IMR-90 (cell line): ENCODE data around the gene NMUR1. TPM values are rescaled to one million over a fixed set of nuclear protein-coding genes. Genes with fewer than 3 reads are reported as not detected.

Source experiments
- ATAC-seq: fragments of 200-7000 bp; cut with Tn5 transposase; 2 replicates; pipeline ENCODE4 v1.9.1; 2020; ENCODE audit warnings: low read depth, mild to moderate bottlenecking, moderate library complexity
- BruUV-seq: library from RNA; stranded (reverse); fragments of 400-500 nt; replicated peaks from 2 replicates; lab custom pipeline; 2021; lab: Mats Ljungman, UMichigan
- CTCF ChIA-PET: fragments of 300-600 bp; formaldehyde crosslinking; extraction: SDS; loops from one replicate; lab custom pipeline; 2021; ENCODE audit warnings: antibody characterized with exemption; lab: Yijun Ruan, JAX
- POLR2A ChIA-PET: fragments of 300-600 bp; sonication (Branson Sonifier 250); formaldehyde crosslinking; loops from one replicate; lab custom pipeline; 2022; ENCODE audit warnings: antibody characterized with exemption; ENCODE audit not compliant: unreplicated experiment; lab: Charles Lee
- DNase-seq: peaks from one replicate; pipeline ENCODE4 v3.0.0; 2013
- H2AFZ ChIP-seq: replicated peaks from 2 replicates; pipeline ENCODE3; 2013; ENCODE audit warnings: low read length, mild to moderate bottlenecking; ENCODE audit not compliant: poor library complexity
- H2AK5ac ChIP-seq: 2 replicates; pipeline ENCODE4 v1.6.1; 2013; ENCODE audit warnings: low read depth, low read length, inconsistent platforms
- H2AK9ac ChIP-seq: replicated peaks from 2 replicates; pipeline ENCODE3; 2013; ENCODE audit warnings: mild to moderate bottlenecking, low read depth, low read length, moderate library complexity; ENCODE audit not compliant: poor library complexity
- H2BK120ac ChIP-seq: 2 replicates; pipeline ENCODE4 v1.6.1; 2013; ENCODE audit warnings: low read depth, low read length, inconsistent platforms
- H2BK15ac ChIP-seq: 3 replicates; pipeline ENCODE4 v1.6.1; 2013; ENCODE audit warnings: low read depth, low read length, inconsistent platforms
- H2BK20ac ChIP-seq: 2 replicates; pipeline ENCODE4 v1.6.1; 2013; ENCODE audit warnings: low read depth, mild to moderate bottlenecking, inconsistent platforms, low read length, moderate library complexity
- H2BK5ac ChIP-seq: 2 replicates; pipeline ENCODE4 v1.6.1; 2013; ENCODE audit warnings: mild to moderate bottlenecking, low read depth, low read length, inconsistent platforms; ENCODE audit not compliant: poor library complexity, severe bottlenecking
- H3K14ac ChIP-seq: replicated peaks from 2 replicates; pipeline ENCODE4 v1.6.1; 2013; ENCODE audit warnings: low read depth, low read length, inconsistent platforms
- H3K18ac ChIP-seq: 2 replicates; pipeline ENCODE4 v1.6.1; 2013; ENCODE audit warnings: low read depth, low read length, control low read depth
- H3K23ac ChIP-seq: 2 replicates; pipeline ENCODE4 v1.6.1; 2013; ENCODE audit warnings: low read depth, low read length, inconsistent platforms
- H3K27ac ChIP-seq: 2 replicates; pipeline ENCODE4 v1.5.1; 2013; ENCODE audit warnings: mild to moderate bottlenecking, control low read depth, low read length; ENCODE audit not compliant: insufficient read depth
- H3K27me3 ChIP-seq: 2 replicates; pipeline ENCODE4 v1.6.1; 2013; ENCODE audit warnings: low read length; ENCODE audit not compliant: control insufficient read depth, insufficient read depth
- H3K36me3 ChIP-seq: 2 replicates; pipeline ENCODE4 v1.6.1; 2013; ENCODE audit warnings: low read length, mixed read lengths; ENCODE audit not compliant: control insufficient read depth, insufficient read depth
- H3K4ac ChIP-seq: 2 replicates; pipeline ENCODE4 v1.6.1; 2013; ENCODE audit warnings: low read depth, low read length, inconsistent platforms
- H3K4me1 ChIP-seq: 2 replicates; pipeline ENCODE4 v1.6.1; 2013; ENCODE audit warnings: low read length, mixed read lengths; ENCODE audit not compliant: control insufficient read depth, insufficient read depth
- H3K4me2 ChIP-seq: 2 replicates; pipeline ENCODE4 v1.6.1; 2013; ENCODE audit warnings: low read depth, mild to moderate bottlenecking, control low read depth, low read length, moderate library complexity
- H3K4me3 ChIP-seq: 2 replicates; pipeline ENCODE4 v1.5.1; 2013; ENCODE audit warnings: low read depth, mild to moderate bottlenecking, control low read depth, low read length, moderate library complexity; ENCODE audit not compliant: insufficient read depth
- H3K56ac ChIP-seq: 2 replicates; pipeline ENCODE4 v1.6.1; 2013; ENCODE audit warnings: low read length, inconsistent platforms; ENCODE audit not compliant: insufficient read depth; ENCODE audit errors: extremely low read depth
- H3K79me1 ChIP-seq, 2 experiments: 2 replicates each; pipeline ENCODE4 v1.6.1; 2013; ENCODE audit warnings: low read length in 2 of 2, inconsistent platforms in 1 of 2, low read depth in 1 of 2
- H3K9ac ChIP-seq: 2 replicates; pipeline ENCODE4 v1.6.1; 2013; ENCODE audit warnings: low read depth, low read length, control low read depth
- H3K9me1 ChIP-seq: 2 replicates; pipeline ENCODE4 v1.6.1; 2013; ENCODE audit warnings: low read length, inconsistent platforms; ENCODE audit not compliant: insufficient read depth
- H3K9me3 ChIP-seq: 2 replicates; pipeline ENCODE4 v1.6.1; 2013; ENCODE audit warnings: low read length; ENCODE audit not compliant: control insufficient read depth, insufficient read depth
- H4K20me1 ChIP-seq: 2 replicates; pipeline ENCODE4 v1.6.1; 2013; ENCODE audit warnings: low read length, inconsistent platforms; ENCODE audit not compliant: insufficient read depth
- H4K5ac ChIP-seq: 2 replicates; pipeline ENCODE4 v1.6.1; 2013; ENCODE audit warnings: mild to moderate bottlenecking, low read depth, low read length, control low read depth
- H4K8ac ChIP-seq, 2 experiments: 2 replicates each; pipeline ENCODE4 v1.6.1; 2013; ENCODE audit warnings: low read depth in 2 of 2, low read length in 2 of 2, control low read depth in 1 of 2, inconsistent platforms in 1 of 2
- H4K91ac ChIP-seq: 2 replicates; pipeline ENCODE4 v1.6.1; 2013; ENCODE audit warnings: low read depth, low read length, inconsistent platforms; ENCODE audit not compliant: insufficient read depth
- BHLHE40 ChIP-seq: fragments of 150-350 bp; IDR thresholded peaks from 2 replicates; pipeline ENCODE4 v1.6.1; 2016; ENCODE audit warnings: mild to moderate bottlenecking, low read depth, low read length
- CEBPB ChIP-seq: IDR thresholded peaks from 2 replicates; pipeline ENCODE4 v1.6.1; 2012; ENCODE audit warnings: low read depth, low read length, improper control_type of control experiment
- CHD1 ChIP-seq: IDR thresholded peaks from 2 replicates; pipeline ENCODE4 v1.6.1; 2012; ENCODE audit warnings: low read depth, low read length, improper control_type of control experiment
- ELK1 ChIP-seq: fragments of 150-350 bp; IDR thresholded peaks from 2 replicates; pipeline ENCODE4 v1.6.1; 2016; ENCODE audit warnings: low read depth, mild to moderate bottlenecking, low read length, moderate library complexity, borderline replicate concordance
- FOS ChIP-seq: fragments of 150-350 bp; IDR thresholded peaks from 2 replicates; pipeline ENCODE4 v1.6.1; 2016; ENCODE audit warnings: low read depth, low read length
- MAFK ChIP-seq: IDR thresholded peaks from 2 replicates; pipeline ENCODE4 v1.6.1; 2012; ENCODE audit warnings: low read depth, low read length, improper control_type of control experiment
- MAZ ChIP-seq: IDR thresholded peaks from 2 replicates; pipeline ENCODE4 v1.6.1; 2012; ENCODE audit warnings: low read depth, mild to moderate bottlenecking, low read length, improper control_type of control experiment, moderate library complexity, borderline replicate concordance
- MXI1 ChIP-seq: IDR thresholded peaks from 2 replicates; pipeline ENCODE4 v1.6.1; 2012; ENCODE audit warnings: low read depth, mild to moderate bottlenecking, low read length, moderate library complexity, borderline replicate concordance
- NFE2L2 ChIP-seq: fragments of 150-350 bp; IDR thresholded peaks from 2 replicates; pipeline ENCODE4 v1.6.1; 2016; ENCODE audit warnings: low read depth, mild to moderate bottlenecking, low read length
- POLR2A ChIP-seq: IDR thresholded peaks from 2 replicates; pipeline ENCODE4 v1.6.1; 2012; ENCODE audit warnings: mild to moderate bottlenecking, low read depth, low read length
- RAD21 ChIP-seq: IDR thresholded peaks from 2 replicates; pipeline ENCODE4 v1.6.1; 2012; ENCODE audit warnings: low read length, improper control_type of control experiment
- RCOR1 ChIP-seq: IDR thresholded peaks from 2 replicates; pipeline ENCODE4 v1.6.1; 2012; ENCODE audit warnings: mild to moderate bottlenecking, low read length, improper control_type of control experiment; ENCODE audit not compliant: insufficient replicate concordance
- RFX5 ChIP-seq: IDR thresholded peaks from 2 replicates; pipeline ENCODE4 v1.8.0; 2012; ENCODE audit warnings: low read depth, mild to moderate bottlenecking, low read length, moderate library complexity
- SMC3 ChIP-seq: fragments of 150-350 bp; IDR thresholded peaks from 2 replicates; pipeline ENCODE4 v1.6.1; 2016; ENCODE audit warnings: low read depth, mild to moderate bottlenecking, antibody characterized with exemption, low read length, moderate library complexity
- WGBS, 2 experiments: methylation state at CpG; one replicate each; pipeline versions ENCODE4 v1.1.5 to v1.1.7; 2013; ENCODE audit warnings: missing lambda C conversion rate in 2 of 2; ENCODE audit not compliant: insufficient read length in 1 of 2; ENCODE audit errors: extremely low coverage in 2 of 2; 5-methylcytosine and 5-hydroxymethylcytosine counted together
- dilution Hi-C: fragments of 300-500 bp; cut with HindIII; formaldehyde crosslinking; loops from one replicate; pipeline ENCODE4 v1.14.3; 2018; ENCODE audit warnings: low sequenced_read_pairs; ENCODE audit not compliant: unreplicated experiment
- in situ Hi-C: fragments of 300-500 bp; cut with MboI; formaldehyde crosslinking; loops from 3 replicates; pipeline ENCODE4 v1.14.3; 2019; ENCODE audit warnings: low sequenced_read_pairs, inconsistent platforms, mixed read lengths
- intact Hi-C: fragments of 100-400 bp; cut with micrococcal nuclease; formaldehyde crosslinking; loops from 2 replicates; pipeline ENCODE4 v1.10.0; 2022
- polyA plus RNA-seq, 3 experiments: library from polyadenylated mRNA; depleted of rRNA; stranded (reverse); fragments of >200 nt; gene quantifications; 2 replicates each; pipeline ENCODE4 v1.2.3, GENCODE V29; 2012; ENCODE audit warnings: low replicate concordance in 1 of 3
- total RNA-seq: library from RNA; depleted of rRNA; stranded (reverse); fragments of >200 nt; gene quantifications from 2 replicates; pipeline ENCODE4 v1.2.3, GENCODE V29; 2012
- TF ChIP-seq, protein P1 (sequence below): fragments of 150-350 bp; IDR thresholded peaks from 2 replicates; pipeline ENCODE4 v1.6.1; 2017; ENCODE audit warnings: mild to moderate bottlenecking, antibody characterized with exemption, low read length, low read depth
- TF ChIP-seq, protein P2 (sequence below): conservative IDR thresholded peaks from 2 replicates; pipeline ENCODE4 v1.5.1; 2012; ENCODE audit warnings: mild to moderate bottlenecking, low read depth, low read length, improper control_type of control experiment

NMUR1 gene
- total and polyA plus RNA-seq, 2 of the 4 experiments (the other 2 are of a cell fraction), result not detected

GRCh38 chr2:231488331-231488730, 41.9 kb downstream of the NMUR1 start:
- dilution Hi-C loops (no loop called here), intact Hi-C loops (loop anchor here (10.0 kb wide), 1 partner anchor 824 kb away; no protein-coding TSS in a partner anchor), in situ Hi-C loops (no loop called here)
- Histone ChIP-seq H2AK9ac (no peak overlapping the region), H3K14ac (no peak overlapping the region), H3K9me3 (no peaks in the 10 kb centered on the region), H3K9me1 (no peaks in the 10 kb centered on the region), H3K9ac (no peak overlapping the region), H4K5ac (no peak overlapping the region), H4K91ac (no peak overlapping the region), H3K4me1 (no peaks in the 10 kb centered on the region), H3K4me2 (no peak overlapping the region), H2AK5ac (no peak overlapping the region), H3K4me3 (no peak overlapping the region), H2BK15ac (no peak overlapping the region), H3K23ac (no peak overlapping the region), H4K8ac (no peak overlapping the region), H3K36me3 (no peaks in the 10 kb centered on the region), H3K56ac (no peak overlapping the region), H3K27me3 (peaks cover 5% of the 10 kb centered on the region; the same call in 1 of the 2 replicates), H3K27ac (no peak overlapping the region), H4K20me1 (no peaks in the 10 kb centered on the region), H2BK120ac (no peak overlapping the region), H2BK20ac (no peak overlapping the region), H2BK5ac (no peak overlapping the region), H2AFZ (no peak overlapping the region), H3K18ac (no peak overlapping the region), H3K4ac (no peak overlapping the region), H3K79me1 (no peaks in the 10 kb centered on the region)
- DNase-seq (no peak), ATAC-seq (no peak)
- BruUV-seq, result no TSS peak
- no peak for TF ChIP-seq FOS
- TF ChIP-seq CEBPB, result no peak
- no peak for TF ChIP-seq BHLHE40
- no peak for TF ChIP-seq MXI1
- no peak for TF ChIP-seq MAFK
- TF ChIP-seq POLR2A, result no peak
- TF ChIP-seq ELK1, result no peak
- TF ChIP-seq MAZ, result no peak
- TF ChIP-seq, protein P1, sequence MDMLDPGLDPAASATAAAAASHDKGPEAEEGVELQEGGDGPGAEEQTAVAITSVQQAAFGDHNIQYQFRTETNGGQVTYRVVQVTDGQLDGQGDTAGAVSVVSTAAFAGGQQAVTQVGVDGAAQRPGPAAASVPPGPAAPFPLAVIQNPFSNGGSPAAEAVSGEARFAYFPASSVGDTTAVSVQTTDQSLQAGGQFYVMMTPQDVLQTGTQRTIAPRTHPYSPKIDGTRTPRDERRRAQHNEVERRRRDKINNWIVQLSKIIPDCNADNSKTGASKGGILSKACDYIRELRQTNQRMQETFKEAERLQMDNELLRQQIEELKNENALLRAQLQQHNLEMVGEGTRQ, result no peak
- no peak for TF ChIP-seq RAD21
- TF ChIP-seq NFE2L2, result no peak
- TF ChIP-seq SMC3, result no peak
- TF ChIP-seq RFX5, result no peak
- TF ChIP-seq, protein P2, sequence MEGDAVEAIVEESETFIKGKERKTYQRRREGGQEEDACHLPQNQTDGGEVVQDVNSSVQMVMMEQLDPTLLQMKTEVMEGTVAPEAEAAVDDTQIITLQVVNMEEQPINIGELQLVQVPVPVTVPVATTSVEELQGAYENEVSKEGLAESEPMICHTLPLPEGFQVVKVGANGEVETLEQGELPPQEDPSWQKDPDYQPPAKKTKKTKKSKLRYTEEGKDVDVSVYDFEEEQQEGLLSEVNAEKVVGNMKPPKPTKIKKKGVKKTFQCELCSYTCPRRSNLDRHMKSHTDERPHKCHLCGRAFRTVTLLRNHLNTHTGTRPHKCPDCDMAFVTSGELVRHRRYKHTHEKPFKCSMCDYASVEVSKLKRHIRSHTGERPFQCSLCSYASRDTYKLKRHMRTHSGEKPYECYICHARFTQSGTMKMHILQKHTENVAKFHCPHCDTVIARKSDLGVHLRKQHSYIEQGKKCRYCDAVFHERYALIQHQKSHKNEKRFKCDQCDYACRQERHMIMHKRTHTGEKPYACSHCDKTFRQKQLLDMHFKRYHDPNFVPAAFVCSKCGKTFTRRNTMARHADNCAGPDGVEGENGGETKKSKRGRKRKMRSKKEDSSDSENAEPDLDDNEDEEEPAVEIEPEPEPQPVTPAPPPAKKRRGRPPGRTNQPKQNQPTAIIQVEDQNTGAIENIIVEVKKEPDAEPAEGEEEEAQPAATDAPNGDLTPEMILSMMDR, result no peak
- TF ChIP-seq CHD1, result no peak
- TF ChIP-seq RCOR1, result no peak
- POLR2A ChIA-PET, result no interaction called here
- 84% methylated on average over 5 of the region's 5 CpGs; no CpG with 5 or more reads in 1 of the 2 experiments for WGBS, 2 experiments
- CTCF ChIA-PET, result interaction anchor here (0.5 kb wide), 1 partner anchor 1855 kb away, joined by 5 read pairs; no protein-coding TSS in a partner anchor
